Activated CD8-positive, alpha-beta memory T cell treated with anti-CD3 and anti-CD28 coated beads, Interleukin-2, amount 50 U/mL, for 1 hour (primary cell): ENCODE results near the gene STPG2.
"Not testable (repeated sequence)": the region's sequence is repeated elsewhere in the genome, so short reads cannot be mapped to it uniquely, and the experiment has no call there.

Experiments
- DNase-seq: peaks from one replicate; pipeline ENCODE4 v3.0.0-alpha.2; 2020; ENCODE audit errors: extremely low read depth

The STPG2 gene

DNA sequence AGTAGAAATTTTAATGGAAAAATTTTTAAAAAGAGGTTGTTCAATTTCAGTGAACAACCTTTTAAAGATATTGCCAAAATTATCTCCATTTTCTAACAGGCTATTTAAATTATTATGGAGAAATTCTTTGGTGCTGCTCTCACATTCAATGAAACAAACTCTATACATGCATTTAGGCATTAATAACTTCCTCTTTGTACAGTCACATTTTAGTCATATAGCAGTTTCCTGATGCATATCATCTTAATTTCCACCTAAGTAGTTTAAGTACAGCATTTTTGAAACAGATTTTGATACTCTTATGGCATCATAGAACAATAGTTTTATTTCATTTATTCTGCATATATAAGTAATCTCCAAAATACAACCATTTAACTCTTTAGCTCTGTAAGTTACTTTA lies 500.1 kb downstream of the STPG2 start:
- DNase-seq, result no peak

DNA sequence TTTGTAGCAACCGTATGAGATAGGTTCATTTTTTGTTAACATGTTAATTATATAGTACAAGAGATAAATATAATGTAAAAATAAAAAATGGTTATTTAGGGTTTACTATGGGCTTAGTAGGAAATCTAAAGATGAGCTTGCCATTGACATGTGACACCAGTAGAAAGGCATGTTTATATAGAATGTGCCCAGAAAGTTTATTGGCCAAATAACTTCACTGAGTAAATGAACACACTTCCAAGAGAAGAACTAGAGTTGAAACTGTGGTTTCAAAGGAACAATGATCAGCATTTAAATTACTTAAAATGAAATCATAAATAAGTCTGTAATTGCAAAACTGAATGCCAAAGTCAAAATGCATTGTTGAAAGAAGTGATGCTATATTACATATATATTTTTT lies 503.3 kb downstream of the STPG2 start:
- no peak for DNase-seq

DNA sequence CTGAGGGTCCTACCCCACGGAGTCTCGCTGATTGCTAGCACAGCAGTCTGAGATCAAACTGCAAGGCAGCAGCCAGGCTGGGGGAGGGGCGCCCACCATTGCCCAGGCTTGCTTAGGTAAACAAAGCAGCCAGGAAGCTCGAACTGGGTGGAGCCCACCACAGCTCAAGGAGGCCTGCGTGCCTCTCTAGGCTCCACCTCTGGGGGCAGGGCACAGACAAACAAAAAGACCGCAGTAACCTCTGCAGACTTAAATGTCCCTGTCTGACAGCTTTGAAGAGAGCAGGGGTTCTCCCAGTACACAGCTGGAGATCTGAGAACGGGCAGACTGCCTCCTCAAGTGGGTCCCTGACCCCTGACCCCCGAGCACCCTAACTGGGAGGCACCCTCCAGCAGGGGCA lies 509.4 kb downstream of the STPG2 start:
- not testable (repeated sequence) for DNase-seq

DNA sequence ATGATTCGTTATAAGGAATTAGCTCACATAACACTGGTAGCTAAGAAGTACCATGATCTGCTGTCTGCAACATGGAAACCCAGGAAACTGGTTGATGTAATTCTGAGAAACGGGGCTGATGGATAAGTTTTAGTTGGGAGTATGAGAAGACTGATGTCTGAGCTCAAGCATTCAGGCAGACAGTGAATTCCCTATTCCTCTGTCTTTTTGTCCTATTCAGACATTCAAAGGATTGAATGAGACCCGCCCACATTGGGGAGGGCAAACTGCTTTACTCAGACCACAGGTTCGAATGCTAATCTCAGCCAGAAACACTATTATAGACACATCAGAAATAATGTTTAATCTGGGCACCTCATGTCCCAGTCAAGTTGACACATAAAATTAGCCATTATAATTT lies 515.5 kb downstream of the STPG2 start:
- DNase-seq, result no peak

DNA sequence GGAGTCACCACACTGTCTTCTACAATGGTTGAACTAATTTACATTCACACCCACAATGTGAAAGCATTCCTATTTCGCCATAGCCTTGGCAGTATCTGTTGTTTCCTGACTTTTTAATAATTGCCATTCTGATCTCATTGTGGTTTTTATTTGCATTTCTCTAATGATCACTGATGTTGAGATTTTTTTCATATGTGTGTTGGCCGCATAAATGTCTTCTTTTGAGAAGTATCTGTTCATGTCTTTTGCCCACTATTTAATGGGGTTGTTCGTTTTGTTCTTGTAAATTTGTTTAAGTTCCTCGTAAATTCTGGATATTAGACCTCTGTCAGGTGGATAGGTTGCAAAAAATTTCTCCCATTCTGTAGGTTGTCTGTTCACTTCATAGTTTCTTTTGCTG lies 519.1 kb downstream of the STPG2 start:
- DNase-seq, result no peak

DNA sequence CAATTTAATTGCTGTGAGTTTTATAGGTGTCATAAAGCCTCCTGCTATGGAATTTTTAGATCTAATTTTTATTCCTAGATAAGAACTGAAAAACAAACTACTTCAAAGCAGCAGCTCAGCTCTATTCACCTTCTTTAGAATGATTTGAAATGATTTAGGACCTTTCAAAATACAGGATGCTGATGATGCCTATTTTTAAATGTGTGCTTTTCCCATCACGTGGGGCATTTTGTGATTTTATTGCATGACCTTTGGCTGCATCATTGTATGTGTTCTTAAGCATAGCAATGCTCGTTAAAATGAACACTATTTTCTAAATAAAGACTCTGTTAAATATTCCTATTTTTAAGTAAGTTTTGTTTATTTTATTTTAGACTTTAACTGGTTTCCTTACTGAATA lies 537.3 kb downstream of the STPG2 start:
- no peak for DNase-seq

DNA sequence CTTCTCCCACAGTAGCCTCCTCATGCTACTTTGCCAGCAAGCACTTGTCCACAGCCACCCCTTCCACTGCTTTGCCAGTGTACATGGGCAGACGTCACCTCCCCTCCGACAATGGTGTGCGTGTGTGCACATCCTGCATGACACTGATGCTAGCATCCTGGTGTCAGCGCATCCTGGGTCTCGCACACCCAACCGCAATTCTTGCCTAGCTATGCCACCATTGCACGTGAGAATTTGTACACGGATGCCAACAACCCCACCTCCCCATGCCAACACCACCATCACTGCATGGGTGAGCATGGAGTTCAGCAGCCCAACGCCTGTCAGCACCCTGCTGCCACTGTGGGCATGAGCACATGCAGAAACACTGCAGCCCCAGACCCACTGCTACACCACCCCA lies 550.0 kb downstream of the STPG2 start:
- DNase-seq, result no peak

DNA sequence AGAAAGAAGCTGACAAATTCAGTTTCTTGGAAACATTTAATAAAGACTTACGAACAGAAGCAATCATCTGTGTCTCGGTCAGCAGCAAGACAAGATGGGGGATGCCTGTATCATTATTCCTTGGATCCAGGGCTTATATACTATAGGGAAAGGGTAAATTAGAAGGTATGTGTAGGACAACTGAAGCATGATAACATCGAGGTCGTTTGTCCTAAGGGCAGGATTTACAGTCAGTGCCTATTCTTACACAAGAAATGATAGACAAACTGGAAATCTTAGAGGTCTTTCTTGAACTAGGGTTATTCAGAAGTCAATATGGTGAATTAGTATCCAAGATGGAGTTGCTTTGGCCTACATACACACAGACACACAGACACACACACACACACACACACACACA lies 553.0 kb downstream of the STPG2 start:
- DNase-seq, result no peak

DNA sequence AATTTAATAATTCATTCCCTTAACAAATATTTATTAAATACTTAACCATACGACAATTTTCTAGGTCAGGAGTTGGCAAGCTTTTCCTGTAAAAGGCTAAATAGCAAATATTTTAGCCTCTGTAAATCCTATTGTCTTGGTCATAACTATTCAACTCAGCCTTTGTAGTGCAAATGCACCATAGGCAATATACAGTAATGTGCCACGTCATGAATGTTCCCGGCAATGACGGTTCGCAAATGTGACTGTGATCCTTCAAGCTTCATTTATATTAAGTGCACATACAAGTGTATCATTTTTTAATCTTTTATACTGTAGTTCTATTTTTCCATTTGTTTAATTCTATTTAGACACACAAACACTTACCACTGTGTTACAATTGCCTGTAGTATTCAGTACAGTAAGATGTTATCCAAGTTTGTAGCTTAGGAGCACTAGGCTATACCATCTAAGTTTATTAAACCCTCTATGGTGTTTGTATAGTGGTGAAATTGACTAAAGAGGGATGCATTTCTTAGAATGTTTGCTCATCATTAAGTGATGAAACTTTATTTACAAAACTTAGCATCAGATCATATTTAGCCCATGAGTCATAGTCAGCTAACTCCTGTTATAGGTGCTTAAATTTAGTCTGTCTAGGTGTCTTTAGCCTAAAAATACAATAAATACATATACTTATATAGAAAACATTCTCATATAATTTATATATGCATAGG lies 553.6 kb downstream of the STPG2 start:
- no peak for DNase-seq

DNA sequence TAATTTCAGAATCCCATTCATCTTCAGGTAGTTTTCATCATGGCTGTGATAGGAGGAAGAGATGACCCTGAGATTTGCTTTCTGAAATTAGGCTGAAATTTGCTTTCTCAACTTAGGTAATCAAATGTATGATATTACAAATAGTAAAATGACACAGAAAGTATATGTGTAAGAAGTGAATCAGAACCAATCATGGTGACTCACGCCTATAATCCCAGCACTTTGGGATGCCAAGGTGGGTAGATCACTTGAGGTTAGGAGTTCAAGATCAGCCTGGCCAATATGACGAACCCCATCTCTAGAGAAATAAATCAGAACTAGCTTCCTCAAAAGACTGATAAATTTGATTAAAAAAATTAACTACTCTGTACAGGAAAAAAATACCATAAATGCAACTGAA lies 555.4 kb downstream of the STPG2 start:
- DNase-seq, result no peak

DNA sequence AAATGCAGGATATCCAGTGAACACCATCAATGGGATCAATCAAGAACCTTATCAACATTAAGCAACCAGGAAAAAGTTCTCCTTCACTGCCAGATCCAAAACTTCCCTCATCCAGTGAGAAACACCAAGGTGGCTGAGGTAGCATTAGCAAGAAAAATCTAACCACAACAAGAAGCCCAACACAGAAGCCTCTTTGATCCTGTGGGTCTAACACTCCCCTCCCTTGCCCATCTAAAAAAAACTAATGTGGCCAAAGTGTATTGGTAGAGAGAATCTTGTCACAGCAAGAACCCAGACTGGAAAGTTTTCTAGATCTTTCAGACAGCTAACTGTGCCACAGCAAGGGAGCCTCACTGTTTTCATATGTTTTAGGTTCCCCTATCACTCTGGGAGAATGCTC lies 558.0 kb downstream of the STPG2 start:
- DNase-seq, result no peak

DNA sequence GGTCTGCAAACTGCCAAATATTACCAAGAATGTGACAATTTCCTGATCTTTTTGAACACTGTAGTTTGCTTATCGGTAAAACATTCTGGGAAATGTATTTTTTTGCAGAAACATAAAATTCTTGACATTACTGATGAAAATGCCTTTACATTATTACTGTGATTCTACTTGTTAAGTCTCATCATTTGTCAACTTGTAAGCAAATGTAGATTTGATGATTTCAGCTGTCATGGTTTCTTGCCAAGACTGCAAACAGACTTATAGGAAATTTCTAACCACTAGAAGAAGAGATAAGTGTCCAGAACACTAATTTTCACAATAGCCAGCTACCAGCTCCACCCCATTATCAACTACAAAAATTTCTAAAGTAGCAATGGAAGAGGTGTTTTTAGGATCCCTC lies 560.4 kb downstream of the STPG2 start:
- DNase-seq, result no peak

DNA sequence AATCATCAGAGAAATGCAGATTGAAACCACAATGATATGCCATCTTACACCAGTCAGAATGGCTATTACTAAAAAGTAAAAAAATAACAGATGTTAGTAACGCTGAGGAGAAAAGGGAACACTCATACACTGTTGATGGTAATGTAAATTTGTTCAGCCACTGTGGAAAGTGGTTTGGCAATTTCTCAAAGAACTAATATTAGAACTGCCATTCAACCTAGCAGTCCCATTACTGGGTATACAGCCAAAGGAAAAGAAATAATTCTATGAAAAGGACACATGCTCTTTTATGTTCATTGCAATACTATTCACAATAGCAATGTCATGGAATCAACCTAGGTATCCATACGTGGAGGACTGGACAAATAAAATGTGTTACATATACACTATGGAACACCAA lies 566.3 kb downstream of the STPG2 start:
- DNase-seq, result no peak

DNA sequence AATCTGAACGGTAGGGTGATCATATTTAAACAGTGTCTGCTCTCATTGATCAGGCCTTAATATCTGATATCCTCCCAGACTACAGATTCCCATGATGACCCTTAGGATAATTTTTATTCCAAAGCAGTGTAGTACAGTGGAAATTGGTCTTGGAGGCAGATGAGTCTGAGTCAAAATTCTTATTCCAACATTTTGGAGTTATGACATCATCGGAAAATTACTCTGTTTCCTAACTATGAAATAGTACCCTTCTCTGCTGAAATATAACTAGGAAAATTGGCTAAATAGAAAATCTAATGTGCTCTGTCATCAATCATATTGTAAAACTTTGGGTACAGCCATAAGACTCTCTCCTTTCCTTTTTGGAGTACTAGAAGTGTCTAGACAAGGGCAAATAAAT lies 583.3 kb downstream of the STPG2 start:
- DNase-seq, result no peak

DNA sequence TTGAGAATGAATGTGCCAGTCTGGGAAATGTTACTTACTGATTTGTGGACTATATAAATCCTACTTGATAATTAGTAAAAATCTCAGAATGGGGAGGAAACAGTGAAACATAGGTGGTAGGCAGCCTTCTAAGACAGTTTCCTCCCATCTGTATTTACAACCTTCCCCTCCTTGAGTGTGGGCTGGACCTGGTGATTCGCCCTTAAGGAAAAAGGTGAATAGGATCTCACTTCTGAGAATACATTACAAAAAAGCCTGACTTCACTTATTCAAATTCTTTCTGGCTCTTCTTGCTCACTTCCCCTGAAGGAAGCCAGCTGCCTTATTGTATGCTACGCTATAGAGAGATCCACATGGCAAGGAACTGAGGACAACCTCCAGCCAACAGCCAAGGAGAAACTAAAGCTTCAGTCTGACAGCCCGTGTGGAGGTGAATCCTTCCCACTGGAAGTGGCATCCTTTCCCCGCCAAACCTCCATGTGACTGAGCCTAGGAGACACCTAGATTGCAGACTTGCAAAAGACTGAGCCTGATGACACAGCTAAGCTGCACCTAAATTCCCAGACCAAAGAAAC lies 585.0 kb downstream of the STPG2 start:
- no peak for DNase-seq

DNA sequence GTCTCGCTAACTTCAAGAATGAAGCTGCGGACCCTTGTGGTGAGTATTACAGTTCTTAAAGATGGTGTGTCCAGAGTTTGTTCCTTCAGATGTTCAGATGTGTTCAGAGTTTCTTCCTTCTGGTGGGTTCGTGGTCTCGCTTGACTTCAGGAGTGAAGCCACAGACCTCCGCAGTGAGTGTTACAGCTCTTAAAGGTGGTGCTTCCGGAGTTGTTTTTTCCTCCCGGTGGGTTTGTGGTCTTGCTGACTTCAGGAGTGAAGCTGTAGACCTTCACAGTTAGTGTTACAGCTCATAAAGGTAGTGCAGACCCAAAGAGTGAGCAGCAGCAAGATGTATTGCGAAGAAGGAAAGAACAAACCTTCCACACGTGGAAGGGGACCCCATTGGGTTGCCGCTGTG lies 592.6 kb downstream of the STPG2 start:
- not testable (repeated sequence) for DNase-seq

DNA sequence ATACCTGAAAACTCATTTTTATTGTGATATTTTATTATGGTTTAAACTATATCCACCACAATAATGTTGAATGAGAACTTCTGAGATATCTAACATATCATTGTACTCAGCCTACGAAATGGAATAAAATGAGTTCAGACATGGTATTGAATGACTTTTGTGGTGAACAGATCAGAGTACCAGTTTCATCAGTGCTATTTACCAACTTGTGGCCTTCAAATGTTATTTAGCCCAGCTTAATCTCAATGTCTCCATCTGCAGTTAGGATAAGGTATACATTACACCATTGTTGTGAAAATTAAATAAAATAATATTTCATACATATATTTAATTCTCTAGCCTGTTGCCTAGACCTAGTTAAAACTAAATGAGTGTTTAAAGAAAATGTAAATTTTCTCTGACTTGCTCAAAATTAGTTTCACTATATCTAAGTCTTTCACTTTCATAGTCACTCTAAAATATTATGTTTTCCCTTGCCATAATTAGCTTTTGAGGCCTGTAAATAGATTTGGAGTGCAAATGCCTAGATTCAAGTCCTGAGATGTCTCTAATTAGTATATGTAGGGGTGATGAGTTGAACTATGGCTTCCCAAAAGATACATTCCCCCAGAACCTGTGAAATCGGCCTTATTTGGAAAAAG lies 594.2 kb downstream of the STPG2 start:
- no peak for DNase-seq

DNA sequence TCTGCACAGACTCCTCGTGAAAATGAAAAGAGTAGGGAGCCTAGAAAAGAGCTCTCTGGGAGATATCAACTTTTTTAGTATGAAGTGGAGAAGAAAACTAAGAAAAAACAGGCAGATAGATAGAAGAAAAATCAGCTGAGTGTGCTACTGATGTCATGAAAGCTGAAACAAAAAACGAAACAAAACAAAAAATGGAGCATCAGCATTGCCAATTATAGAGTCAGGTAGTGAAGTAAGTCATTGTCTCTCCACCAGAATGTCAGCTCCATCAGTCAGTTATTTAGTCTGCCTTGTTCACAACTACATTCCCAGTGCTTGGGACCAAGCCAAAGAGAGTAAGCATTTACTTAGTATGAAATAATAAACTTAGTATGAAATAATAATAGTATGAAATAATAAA lies 595.1 kb downstream of the STPG2 start:
- no peak for DNase-seq

DNA sequence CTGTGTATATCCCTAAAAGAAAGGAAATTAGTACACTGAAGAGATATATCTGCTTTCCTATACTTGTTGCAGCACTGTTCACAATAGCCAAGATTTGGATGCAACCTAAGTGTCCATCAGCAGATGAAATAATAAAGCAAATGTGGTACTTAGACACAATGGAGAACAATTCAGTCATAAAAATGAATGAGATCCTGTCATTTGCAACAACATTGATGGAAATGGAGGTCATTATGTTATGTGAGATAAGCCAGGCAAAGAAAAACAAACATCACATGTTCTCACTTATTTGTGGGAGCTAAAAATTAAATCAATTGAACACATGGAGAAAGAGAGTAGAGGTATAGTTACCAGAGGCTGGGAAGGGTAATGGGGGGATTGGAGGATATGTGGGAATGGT lies 611.9 kb downstream of the STPG2 start:
- DNase-seq, result no peak

DNA sequence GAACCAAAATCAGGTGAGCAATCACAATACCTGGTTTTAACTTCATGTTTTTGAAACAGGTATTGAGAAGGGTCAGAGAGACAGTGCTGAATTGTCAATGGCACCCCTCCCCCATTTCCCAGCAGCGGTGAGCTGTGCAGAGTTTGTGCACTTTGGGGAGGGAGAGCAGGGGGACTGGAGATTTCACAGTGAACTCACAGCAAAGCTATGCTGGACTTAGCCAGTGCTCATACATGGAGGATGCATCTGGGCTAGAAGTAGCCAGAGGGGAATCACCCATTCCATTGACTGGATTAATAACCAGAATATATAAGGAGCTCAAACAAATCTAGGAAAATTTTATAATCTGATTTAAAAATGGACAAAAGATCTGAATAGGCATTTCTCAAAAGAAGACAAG lies 612.6 kb downstream of the STPG2 start:
- no peak for DNase-seq

DNA sequence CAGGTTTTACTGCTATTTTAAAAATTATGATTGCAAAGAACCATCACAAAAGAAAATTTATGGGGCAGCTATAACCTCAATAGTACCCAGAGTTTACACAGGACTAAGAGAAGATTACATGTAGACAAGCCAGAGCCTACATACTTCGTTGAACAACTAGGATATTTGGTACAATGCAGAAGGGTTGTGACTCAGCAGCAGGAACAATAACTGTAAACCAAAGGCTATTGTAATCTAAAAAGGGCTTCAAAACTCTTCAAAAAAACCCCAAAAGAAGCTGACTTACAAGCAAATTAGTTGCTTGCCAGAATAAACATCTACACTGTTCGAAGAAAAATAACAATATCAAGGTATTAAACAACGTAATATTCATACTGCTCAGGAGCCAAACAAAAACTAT lies 618.0 kb downstream of the STPG2 start:
- DNase-seq, result no peak

DNA sequence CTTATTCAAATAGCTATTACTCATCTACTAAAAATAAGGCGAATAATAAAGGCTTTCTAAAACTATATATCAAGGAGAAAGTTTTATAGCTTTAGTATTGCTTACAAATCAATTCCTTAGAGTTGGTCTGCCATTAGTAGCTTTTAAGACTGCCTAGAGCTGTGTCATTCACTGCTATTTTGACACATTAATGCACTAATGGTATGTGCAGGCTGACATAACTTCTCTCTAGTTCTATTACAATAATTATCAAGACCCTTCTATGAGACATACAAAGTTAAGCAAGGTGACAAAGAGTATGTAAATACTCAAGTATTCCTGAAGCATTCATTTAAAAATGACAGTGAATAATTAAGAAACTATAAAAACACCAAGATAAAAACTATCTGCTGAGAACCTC lies 625.3 kb downstream of the STPG2 start:
- DNase-seq, result no peak

DNA sequence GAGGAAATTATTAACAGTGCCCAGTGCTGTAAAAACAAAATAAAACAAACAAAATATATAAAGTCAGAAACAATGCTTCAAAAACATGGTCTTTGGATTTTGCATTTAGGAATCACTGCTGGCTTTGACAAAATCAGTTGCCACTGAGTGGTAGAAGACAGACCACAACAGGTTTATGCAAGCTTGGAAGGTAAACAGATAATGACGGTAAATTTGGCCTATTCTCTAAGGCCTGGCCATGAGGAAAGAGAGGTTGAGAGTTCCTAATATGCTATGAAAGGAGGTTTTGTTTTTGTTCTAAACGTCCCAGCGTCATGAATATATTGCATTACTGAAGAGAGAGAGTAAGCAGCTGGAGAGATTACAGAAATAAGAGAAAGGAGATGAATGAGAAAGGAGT lies 629.4 kb downstream of the STPG2 start:
- no peak for DNase-seq
